GM11168 (cell line): ENCODE data around the gene UHRF2.

ENCODE experiments used
- in situ Hi-C: fragments of 300-500 bp; cut with MboI; formaldehyde crosslinking; loops from one replicate; pipeline ENCODE4 v1.12.0; 2022; ENCODE audit warnings: low sequenced_read_pairs; ENCODE audit not compliant: unreplicated experiment

Gene UHRF2

DNA sequence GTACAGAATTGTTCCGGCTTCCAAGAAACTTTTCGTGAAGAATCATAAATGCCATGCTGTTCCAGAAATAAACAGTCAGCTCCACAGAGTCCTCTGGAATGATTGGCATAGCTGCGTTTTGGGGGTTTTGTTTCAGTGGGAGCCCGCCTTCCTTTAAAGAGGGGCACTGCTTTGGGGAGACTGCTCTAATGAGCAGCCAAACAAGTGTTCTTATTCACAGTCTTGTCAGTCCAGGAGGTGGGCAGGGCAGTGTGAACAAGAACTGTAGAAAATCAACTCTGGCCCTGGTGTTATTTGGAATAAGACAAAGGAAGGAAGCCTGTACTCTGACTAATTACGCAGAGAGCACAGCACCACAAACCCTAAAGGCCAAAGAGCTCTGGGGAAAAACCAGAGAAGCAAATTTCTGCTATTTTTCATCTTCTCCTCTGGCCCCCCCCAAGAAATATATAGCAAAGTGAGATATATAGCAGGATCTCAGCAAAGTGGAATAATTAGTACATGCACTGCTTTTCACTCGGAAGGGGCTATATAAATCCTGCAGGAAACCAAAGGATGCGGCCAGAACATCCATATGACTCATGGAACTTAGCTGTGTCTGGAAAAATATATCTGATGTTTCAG, 139.6 kb downstream of the UHRF2 start:
- in situ Hi-C loops, result no loop called here

DNA sequence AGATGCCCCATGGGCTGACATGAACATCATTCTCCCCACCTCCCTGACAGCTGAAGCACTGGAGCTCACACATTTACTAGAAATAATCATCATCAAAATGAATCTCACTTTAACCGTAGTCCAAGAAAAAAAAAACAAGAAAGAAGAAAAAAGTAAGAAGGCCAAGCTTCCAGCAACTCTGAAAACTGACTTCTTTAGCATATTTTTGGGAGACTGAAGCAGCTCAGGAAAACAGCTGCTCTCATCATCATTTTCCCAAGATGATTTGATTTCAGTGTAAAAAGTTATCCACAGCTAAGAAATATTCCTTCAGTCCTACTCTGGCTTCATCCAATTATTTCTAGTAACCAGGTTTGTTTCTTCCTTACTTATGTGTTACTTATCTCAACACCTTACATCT, 140.9 kb downstream of the UHRF2 start:
- in situ Hi-C loops, result no loop called here
